Neuronal stem cell (in vitro differentiated cells): ENCODE results near the gene DNM3.

Experiments used
- DNase-seq: peaks from one replicate; pipeline ENCODE4 v3.0.0-alpha.2; 2013; ENCODE audit warnings: low spot score
- H2AFZ ChIP-seq: one replicate; pipeline ENCODE4 v1.6.1; 2013; ENCODE audit warnings: mild to moderate bottlenecking, low read length, inconsistent platforms
- H2AK5ac ChIP-seq: 2 replicates; pipeline ENCODE4 v1.6.1; 2013; ENCODE audit warnings: low read depth, mild to moderate bottlenecking, inconsistent platforms, low read length, moderate library complexity, mixed read lengths
- H2BK120ac ChIP-seq: 2 replicates; pipeline ENCODE4 v1.6.1; 2013; ENCODE audit warnings: low read depth, mild to moderate bottlenecking, inconsistent platforms, low read length, moderate library complexity, mixed read lengths
- H2BK12ac ChIP-seq: one replicate; pipeline ENCODE4 v1.6.1; 2013; ENCODE audit warnings: low read length, inconsistent platforms
- H2BK15ac ChIP-seq: 2 replicates; pipeline ENCODE4 v1.6.1; 2013; ENCODE audit warnings: mild to moderate bottlenecking, low read length, inconsistent platforms, mixed read lengths
- H2BK5ac ChIP-seq: one replicate; pipeline ENCODE4 v1.6.1; 2013; ENCODE audit warnings: inconsistent platforms, mild to moderate bottlenecking, low read length, moderate library complexity
- H3K14ac ChIP-seq: one replicate; pipeline ENCODE4 v1.6.1; 2013; ENCODE audit warnings: low read length, inconsistent platforms
- H3K18ac ChIP-seq: 2 replicates; pipeline ENCODE4 v1.6.1; 2013; ENCODE audit warnings: low read length, inconsistent platforms
- H3K23ac ChIP-seq: 2 replicates; pipeline ENCODE4 v1.6.1; 2013; ENCODE audit warnings: low read depth, mild to moderate bottlenecking, mixed read lengths, low read length, inconsistent platforms; ENCODE audit not compliant: poor library complexity
- H3K27ac ChIP-seq: replicated peaks from 3 replicates; pipeline ENCODE4 v1.5.1; 2013; ENCODE audit warnings: low read length, inconsistent platforms
- H3K27me3 ChIP-seq, 3 experiments: 2 replicates each; pipeline ENCODE4 v1.6.1; 2013; ENCODE audit warnings: low read length in 3 of 3, mild to moderate bottlenecking in 2 of 3, inconsistent platforms in 1 of 3, low read depth in 1 of 3, mixed read lengths in 1 of 3, moderate library complexity in 1 of 3; ENCODE audit not compliant: control insufficient read depth in 3 of 3, insufficient read depth in 3 of 3
- H3K36me3 ChIP-seq, 2 donors: replicated peaks in 1 of 2; 2 replicates each; pipeline ENCODE4 v1.6.1; 2013; ENCODE audit warnings: low read length in 2 of 2; ENCODE audit not compliant: control insufficient read depth in 2 of 2, insufficient read depth in 2 of 2
- H3K4ac ChIP-seq: 2 replicates; pipeline ENCODE4 v1.6.1; 2013; ENCODE audit warnings: inconsistent platforms, mild to moderate bottlenecking, low read length, moderate library complexity
- H3K4me1 ChIP-seq, 2 donors: 1 replicate in 1 of 2; 2 replicates in 1 of 2; pipeline ENCODE4 v1.6.1; 2013; ENCODE audit warnings: low read length in 2 of 2, low read depth in 1 of 2; ENCODE audit not compliant: control insufficient read depth in 2 of 2, insufficient read depth in 1 of 2
- H3K4me2 ChIP-seq: one replicate; pipeline ENCODE4 v1.6.1; 2013; ENCODE audit warnings: mild to moderate bottlenecking, low read length, inconsistent platforms; ENCODE audit not compliant: insufficient read depth, poor library complexity, severe bottlenecking
- H3K4me3 ChIP-seq, 2 donors: 2 replicates each; pipeline ENCODE4 v1.5.1; 2013; ENCODE audit warnings: low read length in 2 of 2, mild to moderate bottlenecking in 2 of 2, inconsistent platforms in 1 of 2, moderate library complexity in 1 of 2
- H3K79me1 ChIP-seq: one replicate; pipeline ENCODE4 v1.6.1; 2013; ENCODE audit warnings: low read depth, mild to moderate bottlenecking, inconsistent platforms, low read length, moderate library complexity
- H3K9ac ChIP-seq: one replicate; pipeline ENCODE4 v1.6.1; 2013; ENCODE audit warnings: mild to moderate bottlenecking, low read depth, low read length, inconsistent platforms; ENCODE audit not compliant: poor library complexity
- H3K9me3 ChIP-seq, 2 donors: replicated peaks in 1 of 2; 2 replicates each; pipeline versions ENCODE3 to v1.6.1; 2013; ENCODE audit warnings: low read length in 2 of 2, mild to moderate bottlenecking in 2 of 2, inconsistent platforms in 1 of 2, low read depth in 1 of 2, mixed read lengths in 1 of 2, moderate library complexity in 1 of 2; ENCODE audit not compliant: control insufficient read depth in 2 of 2, insufficient read depth in 1 of 2
- H4K8ac ChIP-seq: one replicate; pipeline ENCODE4 v1.6.1; 2013; ENCODE audit warnings: low read depth, mild to moderate bottlenecking, inconsistent platforms, low read length, moderate library complexity
- H4K91ac ChIP-seq: one replicate; pipeline ENCODE4 v1.6.1; 2013; ENCODE audit warnings: low read length, low read depth, mild to moderate bottlenecking, inconsistent platforms; ENCODE audit not compliant: poor library complexity
- WGBS, 2 donors: extraction: QIAGEN DNeasy Blood & Tissue Kit; methylation state at CpG; one replicate each; pipeline ENCODE4 v1.1.7; 2013; ENCODE audit warnings: missing lambda C conversion rate in 2 of 2, mixed read lengths in 1 of 2; ENCODE audit not compliant: insufficient read length in 2 of 2, insufficient replicate concordance in 1 of 2; ENCODE audit errors: extremely low coverage in 2 of 2; 5-methylcytosine and 5-hydroxymethylcytosine counted together

Gene DNM3

DNA sequence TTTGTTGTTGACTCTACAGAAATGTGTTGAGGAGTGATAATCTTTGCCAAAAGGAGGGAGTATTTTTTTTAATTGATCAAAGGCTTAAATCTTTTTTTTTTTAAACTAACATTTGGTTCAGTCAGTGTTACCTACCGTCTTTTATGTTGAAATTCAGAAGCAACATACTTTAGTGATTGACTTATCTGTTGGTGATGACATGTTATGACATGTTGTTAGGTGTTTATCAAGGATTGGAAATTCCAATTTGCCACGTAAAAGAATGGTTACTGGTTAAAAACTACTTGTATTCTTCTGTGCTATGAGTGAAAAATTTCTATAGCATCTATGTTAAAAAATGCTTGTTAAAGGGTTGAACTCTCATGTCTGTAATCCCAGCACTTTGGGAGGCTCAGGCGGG, 61.2 kb downstream of the DNM3 start:
- WGBS, 2 donors, result no CpG with 5 or more reads among the region's 3 CpGs
- no peak overlapping the region for H2BK12ac ChIP-seq
- peaks cover 3 to 9% of the 10 kb centered on the region in 2 donors for H3K4me1 ChIP-seq
- no peak overlapping the region for H4K8ac ChIP-seq
- H3K4me3 ChIP-seq, result no peak overlapping the region
- H3K4me2 ChIP-seq, result no peak overlapping the region
- no peak overlapping the region for H3K4ac ChIP-seq
- H3K36me3 ChIP-seq, result no peaks in the 10 kb centered on the region
- no peak overlapping the region for H2BK120ac ChIP-seq
- H3K14ac ChIP-seq, result no peak overlapping the region
- H4K91ac ChIP-seq, result no peak overlapping the region
- no peaks in the 10 kb centered on the region for H3K27me3 ChIP-seq
- H3K23ac ChIP-seq, result no peak overlapping the region
- H2AK5ac ChIP-seq, result no peak overlapping the region
- no peak overlapping the region for H2AFZ ChIP-seq
- DNase-seq, result no peak
- H3K9ac ChIP-seq, result no peak overlapping the region
- no peaks in the 10 kb centered on the region for H3K79me1 ChIP-seq
- H2BK15ac ChIP-seq, result no peak overlapping the region
- no peaks in the 10 kb centered on the region for H3K9me3 ChIP-seq
- H3K18ac ChIP-seq, result no peak overlapping the region
- H2BK5ac ChIP-seq, result no peak overlapping the region
- no peak overlapping the region for H3K27ac ChIP-seq

- H3K14ac ChIP-seq, result no peak overlapping the region
- no peak overlapping the region for H3K4me2 ChIP-seq
- no peak overlapping the region for H2AK5ac ChIP-seq
- no peak overlapping the region for H3K27ac ChIP-seq
- H3K9ac ChIP-seq, result no peak overlapping the region
- no peak overlapping the region for H3K23ac ChIP-seq
- H4K91ac ChIP-seq, result no peak overlapping the region
- H2BK12ac ChIP-seq, result no peak overlapping the region
- H3K4ac ChIP-seq, result no peak overlapping the region
- H3K79me1 ChIP-seq, result no peaks in the 10 kb centered on the region
- no peak overlapping the region for H2AFZ ChIP-seq
- no peak overlapping the region for H3K4me3 ChIP-seq
- H3K9me3 ChIP-seq, result no peaks in the 10 kb centered on the region
- H3K36me3 ChIP-seq, result no peaks in the 10 kb centered on the region
- no peak overlapping the region for H2BK5ac ChIP-seq
- H4K8ac ChIP-seq, result no peak overlapping the region
- no peak overlapping the region for H2BK15ac ChIP-seq
- H3K18ac ChIP-seq, result no peak overlapping the region
- no peaks in the 10 kb centered on the region for H3K27me3 ChIP-seq
- DNase-seq, result no peak
- no CpG with 5 or more reads among the region's 5 CpGs for WGBS, 2 donors
- no peaks in the 10 kb centered on the region for H3K4me1 ChIP-seq
- H2BK120ac ChIP-seq, result no peak overlapping the region
Observed at GRCh38 chr1:171904778-171905450, 63.6 kb downstream of the DNM3 start.

DNA sequence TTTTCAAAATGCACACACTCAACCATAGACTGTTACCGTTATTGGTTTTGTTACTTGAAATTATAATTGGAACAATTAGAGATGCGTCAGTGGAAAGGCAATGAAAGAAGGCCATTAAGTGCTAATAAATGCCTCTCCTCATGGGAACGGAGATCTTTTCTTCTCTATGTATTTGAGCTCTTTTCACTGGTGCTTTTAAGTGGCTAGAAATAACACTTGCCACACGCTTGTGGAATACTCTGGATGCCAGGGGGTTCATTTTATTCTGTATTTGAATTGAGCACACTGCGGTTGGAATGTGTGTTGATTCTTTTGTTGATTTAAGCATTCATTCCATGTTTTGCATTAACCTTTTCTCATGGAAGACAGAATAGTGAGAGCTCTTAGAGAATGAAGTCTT, 68.4 kb downstream of the DNM3 start:
- WGBS, 2 donors, result no CpG with 5 or more reads among the region's 5 CpGs

GRCh38 chr1:171910786-171911185, 69.5 kb downstream of the DNM3 start:
- H3K9me3 ChIP-seq, result no peaks in the 10 kb centered on the region
- no peak overlapping the region for H2BK5ac ChIP-seq
- no peak overlapping the region for H4K8ac ChIP-seq
- no peak overlapping the region for H3K27ac ChIP-seq
- no peaks in the 10 kb centered on the region for H3K27me3 ChIP-seq
- no peak overlapping the region for H3K4me3 ChIP-seq
- WGBS, 2 donors, result no CpG with 5 or more reads among the region's 2 CpGs
- no peak overlapping the region for H4K91ac ChIP-seq
- DNase-seq, result no peak
- no peak overlapping the region for H2AFZ ChIP-seq
- no peak overlapping the region for H3K9ac ChIP-seq
- H2BK12ac ChIP-seq, result no peak overlapping the region
- no peak overlapping the region for H2BK15ac ChIP-seq
- H3K79me1 ChIP-seq, result no peaks in the 10 kb centered on the region
- no peak overlapping the region for H3K14ac ChIP-seq
- no peak overlapping the region for H2AK5ac ChIP-seq
- no peak overlapping the region for H3K4ac ChIP-seq
- no peak overlapping the region for H2BK120ac ChIP-seq
- H3K18ac ChIP-seq, result no peak overlapping the region
- peaks cover 0 to 2% of the 10 kb centered on the region in 2 donors for H3K4me1 ChIP-seq
- H3K36me3 ChIP-seq, result no peaks in the 10 kb centered on the region
- H3K23ac ChIP-seq, result no peak overlapping the region
- H3K4me2 ChIP-seq, result no peak overlapping the region

More for the DNA sequence above, 68.4 kb downstream of the DNM3 start:
- no peak overlapping the region for H3K18ac ChIP-seq
- no peak overlapping the region for H2BK120ac ChIP-seq
- H3K4me1 ChIP-seq, result peaks cover 0 to 2% of the 10 kb centered on the region in 2 donors
- no peak for DNase-seq
- H4K91ac ChIP-seq, result no peak overlapping the region
- H2BK12ac ChIP-seq, result no peak overlapping the region
- no peak overlapping the region for H3K4ac ChIP-seq
- H3K4me2 ChIP-seq, result no peak overlapping the region
- no peak overlapping the region for H2AFZ ChIP-seq
- H3K23ac ChIP-seq, result no peak overlapping the region
- H3K27ac ChIP-seq, result no peak overlapping the region
- H3K9me3 ChIP-seq, result no peaks in the 10 kb centered on the region
- no peak overlapping the region for H4K8ac ChIP-seq
- no peak overlapping the region for H3K14ac ChIP-seq
- no peak overlapping the region for H3K9ac ChIP-seq
- H3K4me3 ChIP-seq, result no peak overlapping the region
- H2BK5ac ChIP-seq, result no peak overlapping the region
- no peaks in the 10 kb centered on the region for H3K79me1 ChIP-seq
- no peak overlapping the region for H2AK5ac ChIP-seq
- H2BK15ac ChIP-seq, result no peak overlapping the region
- H3K27me3 ChIP-seq, result no peaks in the 10 kb centered on the region
- no peaks in the 10 kb centered on the region for H3K36me3 ChIP-seq
